HepG2 (cell line): ENCODE measurements around the gene RHD. TPM values are rescaled to one million over a fixed set of nuclear protein-coding genes. Genes with fewer than 3 reads are reported as not detected.
A peak's percentile ranks its signal among the peaks of the same experiment; 100 is the strongest.

ENCODE experiments used
- ELF3 ChIP-seq: IDR thresholded peaks from 2 replicates; pipeline ENCODE4 v1.6.1; 2016; ENCODE audit warnings: missing genetic modification reagents, missing compliant biosample characterization
- GATAD1 ChIP-seq: IDR thresholded peaks from 2 replicates; pipeline ENCODE4 v1.6.1; 2016; ENCODE audit warnings: missing genetic modification reagents, missing compliant biosample characterization
- KMT2B ChIP-seq: IDR thresholded peaks from 2 replicates; pipeline ENCODE4 v1.6.1; 2016; ENCODE audit warnings: missing genetic modification reagents, missing compliant biosample characterization
- PRPF4 ChIP-seq: fragments of 200-400 bp; formaldehyde crosslinking; IDR thresholded peaks from 2 replicates; pipeline ENCODE4 v1.6.1; 2016; ENCODE audit warnings: low read length, low read depth; ENCODE audit not compliant: poor library complexity, severe bottlenecking
- RFX3 ChIP-seq: IDR thresholded peaks from 2 replicates; pipeline ENCODE4 v1.6.1; 2016; ENCODE audit warnings: missing biosample characterization, missing genetic modification reagents
- STAT5B ChIP-seq: sonication (generic); formaldehyde crosslinking; IDR thresholded peaks from 2 replicates; pipeline ENCODE4 v1.4.0; 2020; ENCODE audit warnings: missing genetic modification reagents
- THYN1 ChIP-seq: sonication (generic); formaldehyde crosslinking; IDR thresholded peaks from 2 replicates; pipeline ENCODE4 v1.8.1; 2023; ENCODE audit warnings: low read depth, mild to moderate bottlenecking, moderate library complexity, missing genetic modification reagents, borderline replicate concordance
- ZFP90 ChIP-seq: sonication (generic); formaldehyde crosslinking; IDR thresholded peaks from 2 replicates; pipeline ENCODE4 v1.8.0; 2022; ENCODE audit warnings: missing genetic modification reagents, mild to moderate bottlenecking, inconsistent platforms, borderline replicate concordance
- ZNF101 ChIP-seq: sonication (generic); formaldehyde crosslinking; IDR thresholded peaks from 2 replicates; pipeline ENCODE4 v1.4.0; 2020; ENCODE audit warnings: mild to moderate bottlenecking, low read depth, missing genetic modification reagents, borderline replicate concordance
- ZNF3 ChIP-seq: IDR thresholded peaks from 2 replicates; pipeline ENCODE4 v1.7.0; 2017; ENCODE audit warnings: inconsistent platforms
- ZNF317 ChIP-seq: sonication (generic); formaldehyde crosslinking; IDR thresholded peaks from 2 replicates; pipeline ENCODE4 v1.5.0; 2020; ENCODE audit warnings: mild to moderate bottlenecking, missing genetic modification reagents
- ZNF451 ChIP-seq: sonication (generic); formaldehyde crosslinking; IDR thresholded peaks from 2 replicates; pipeline ENCODE4 v1.5.0; 2020; ENCODE audit warnings: mild to moderate bottlenecking, missing genetic modification reagents
- ZNF556 ChIP-seq: sonication (generic); formaldehyde crosslinking; IDR thresholded peaks from 2 replicates; pipeline ENCODE4 v1.4.0; 2020; ENCODE audit warnings: mild to moderate bottlenecking, missing genetic modification reagents, borderline replicate concordance
- ZNF777 ChIP-seq: sonication (generic); formaldehyde crosslinking; IDR thresholded peaks from 2 replicates; pipeline ENCODE4 v1.4.0; 2020; ENCODE audit warnings: missing genetic modification reagents
- ZSCAN22 ChIP-seq: sonication (generic); formaldehyde crosslinking; IDR thresholded peaks from 2 replicates; pipeline ENCODE4 v1.4.0; 2020; ENCODE audit warnings: mild to moderate bottlenecking, missing genetic modification reagents
- ZSCAN25 ChIP-seq: sonication (generic); formaldehyde crosslinking; IDR thresholded peaks from 2 replicates; pipeline ENCODE4 v1.8.0; 2022; ENCODE audit warnings: mild to moderate bottlenecking, missing genetic modification reagents
- polyA plus RNA-seq, 8 experiments: library from polyadenylated mRNA; depleted of rRNA in 3 of 8; stranded (reverse) in 7 of 8; unstranded in 1 of 8; fragments of >200 nt; fragmentation: Illumina TruSeq in 4 of 8; extraction: Trizol in 4 of 8; gene quantifications; 2 replicates each; pipeline versions ENCODE4 v1.2.1 to v1.2.3, GENCODE V29; 2011 to 2016; ENCODE audit warnings: low read depth in 4 of 8, missing spikeins in 1 of 8, mixed read lengths in 1 of 8; ENCODE audit not compliant: insufficient read depth in 1 of 8
- total RNA-seq, 5 experiments: library from RNA; depleted of rRNA; stranded (reverse); fragments of >200 nt; fragmentation: Illumina TruSeq; extraction: Trizol; gene quantifications; 2 replicates each; pipeline ENCODE4 v1.2.3, GENCODE V29; 2016; ENCODE audit warnings: low read depth in 1 of 5
- TF ChIP-seq, protein P1 (sequence below): sonication (generic); formaldehyde crosslinking; IDR thresholded peaks from 2 replicates; pipeline ENCODE4 v1.9.0; 2021; ENCODE audit warnings: missing genetic modification reagents, mild to moderate bottlenecking, borderline replicate concordance
- TF ChIP-seq, protein P2 (sequence below): sonication (generic); formaldehyde crosslinking; IDR thresholded peaks from 2 replicates; pipeline ENCODE4 v1.4.0; 2020; ENCODE audit warnings: missing genetic modification reagents
- TF ChIP-seq, protein P3 (sequence below): sonication (generic); formaldehyde crosslinking; IDR thresholded peaks from 2 replicates; pipeline ENCODE4 v1.4.0; 2020; ENCODE audit warnings: missing genetic modification reagents, borderline replicate concordance
- TF ChIP-seq, protein P4 (sequence below), 2 experiments: sonication (generic) in 1 of 2; formaldehyde crosslinking in 1 of 2; IDR thresholded peaks; 2 replicates each; pipeline versions ENCODE4 v1.4.0 to v1.6.1; 2018 to 2020; ENCODE audit warnings: missing genetic modification reagents in 2 of 2, borderline replicate concordance in 1 of 2, low read depth in 1 of 2, mild to moderate bottlenecking in 1 of 2, missing biosample characterization in 1 of 2

The RHD gene
- total and polyA plus RNA-seq, 2 of the 13 experiments (the other 11 are each of a cell fraction or from before 2014, with no cell fraction given): not detected

DNA sequence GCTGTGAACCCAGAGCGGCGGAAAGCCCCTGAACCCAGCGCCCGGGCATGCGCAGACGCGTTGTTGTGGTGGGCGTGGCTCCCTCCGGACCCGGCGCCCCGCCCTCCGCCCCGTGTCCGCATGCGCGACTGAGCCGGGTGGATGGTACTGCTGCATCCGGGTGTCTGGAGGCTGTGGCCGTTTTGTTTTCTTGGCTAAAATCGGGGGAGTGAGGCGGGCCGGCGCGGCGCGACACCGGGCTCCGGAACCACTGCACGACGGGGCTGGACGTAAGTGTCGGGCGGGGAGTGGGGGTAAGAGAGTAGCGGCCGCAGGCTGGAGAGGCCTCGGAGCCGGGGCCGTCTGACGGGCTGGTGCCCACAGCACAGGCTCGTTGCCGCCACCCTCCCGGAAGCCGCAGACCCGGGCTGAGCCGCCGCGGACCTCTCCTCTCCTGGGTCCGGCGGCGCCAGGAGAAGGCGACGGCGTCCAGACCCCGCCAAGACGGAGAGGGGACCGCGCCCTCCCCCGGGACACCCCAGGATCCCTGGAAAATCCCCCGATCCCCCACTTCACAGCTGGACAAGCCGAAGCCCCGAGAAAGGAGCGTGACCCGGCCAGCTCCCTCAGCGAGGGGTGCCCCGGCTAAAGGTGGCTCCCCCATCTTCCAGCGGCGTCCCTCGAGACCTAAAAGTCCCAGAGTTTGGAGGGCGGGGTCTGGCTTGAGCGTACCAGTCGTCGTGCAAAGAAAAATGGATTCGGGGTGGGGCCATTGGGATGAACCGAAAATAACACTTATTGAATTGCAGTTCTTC, 66.1 kb downstream of the RHD start, which contains the start of gene TMEM50A (continued):
- TF ChIP-seq ZNF777: peak; percentile 92
- 0 out of 2 replicates have a peak, but pooled peaks have one; percentile 43 for TF ChIP-seq GATAD1
- TF ChIP-seq ZNF451: no peak; the same call in 1 of the 2 replicates
- no peak for TF ChIP-seq THYN1 (CRISPR knock-in tag)
- no peak for TF ChIP-seq RFX3 (CRISPR knock-in tag)
- TF ChIP-seq, protein P1, sequence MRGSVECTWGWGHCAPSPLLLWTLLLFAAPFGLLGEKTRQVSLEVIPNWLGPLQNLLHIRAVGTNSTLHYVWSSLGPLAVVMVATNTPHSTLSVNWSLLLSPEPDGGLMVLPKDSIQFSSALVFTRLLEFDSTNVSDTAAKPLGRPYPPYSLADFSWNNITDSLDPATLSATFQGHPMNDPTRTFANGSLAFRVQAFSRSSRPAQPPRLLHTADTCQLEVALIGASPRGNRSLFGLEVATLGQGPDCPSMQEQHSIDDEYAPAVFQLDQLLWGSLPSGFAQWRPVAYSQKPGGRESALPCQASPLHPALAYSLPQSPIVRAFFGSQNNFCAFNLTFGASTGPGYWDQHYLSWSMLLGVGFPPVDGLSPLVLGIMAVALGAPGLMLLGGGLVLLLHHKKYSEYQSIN (CRISPR knock-in tag): no peak
- no peak for TF ChIP-seq PRPF4
- TF ChIP-seq, protein P2, sequence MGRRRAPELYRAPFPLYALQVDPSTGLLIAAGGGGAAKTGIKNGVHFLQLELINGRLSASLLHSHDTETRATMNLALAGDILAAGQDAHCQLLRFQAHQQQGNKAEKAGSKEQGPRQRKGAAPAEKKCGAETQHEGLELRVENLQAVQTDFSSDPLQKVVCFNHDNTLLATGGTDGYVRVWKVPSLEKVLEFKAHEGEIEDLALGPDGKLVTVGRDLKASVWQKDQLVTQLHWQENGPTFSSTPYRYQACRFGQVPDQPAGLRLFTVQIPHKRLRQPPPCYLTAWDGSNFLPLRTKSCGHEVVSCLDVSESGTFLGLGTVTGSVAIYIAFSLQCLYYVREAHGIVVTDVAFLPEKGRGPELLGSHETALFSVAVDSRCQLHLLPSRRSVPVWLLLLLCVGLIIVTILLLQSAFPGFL (CRISPR knock-in tag): no peak
- TF ChIP-seq, protein P3, sequence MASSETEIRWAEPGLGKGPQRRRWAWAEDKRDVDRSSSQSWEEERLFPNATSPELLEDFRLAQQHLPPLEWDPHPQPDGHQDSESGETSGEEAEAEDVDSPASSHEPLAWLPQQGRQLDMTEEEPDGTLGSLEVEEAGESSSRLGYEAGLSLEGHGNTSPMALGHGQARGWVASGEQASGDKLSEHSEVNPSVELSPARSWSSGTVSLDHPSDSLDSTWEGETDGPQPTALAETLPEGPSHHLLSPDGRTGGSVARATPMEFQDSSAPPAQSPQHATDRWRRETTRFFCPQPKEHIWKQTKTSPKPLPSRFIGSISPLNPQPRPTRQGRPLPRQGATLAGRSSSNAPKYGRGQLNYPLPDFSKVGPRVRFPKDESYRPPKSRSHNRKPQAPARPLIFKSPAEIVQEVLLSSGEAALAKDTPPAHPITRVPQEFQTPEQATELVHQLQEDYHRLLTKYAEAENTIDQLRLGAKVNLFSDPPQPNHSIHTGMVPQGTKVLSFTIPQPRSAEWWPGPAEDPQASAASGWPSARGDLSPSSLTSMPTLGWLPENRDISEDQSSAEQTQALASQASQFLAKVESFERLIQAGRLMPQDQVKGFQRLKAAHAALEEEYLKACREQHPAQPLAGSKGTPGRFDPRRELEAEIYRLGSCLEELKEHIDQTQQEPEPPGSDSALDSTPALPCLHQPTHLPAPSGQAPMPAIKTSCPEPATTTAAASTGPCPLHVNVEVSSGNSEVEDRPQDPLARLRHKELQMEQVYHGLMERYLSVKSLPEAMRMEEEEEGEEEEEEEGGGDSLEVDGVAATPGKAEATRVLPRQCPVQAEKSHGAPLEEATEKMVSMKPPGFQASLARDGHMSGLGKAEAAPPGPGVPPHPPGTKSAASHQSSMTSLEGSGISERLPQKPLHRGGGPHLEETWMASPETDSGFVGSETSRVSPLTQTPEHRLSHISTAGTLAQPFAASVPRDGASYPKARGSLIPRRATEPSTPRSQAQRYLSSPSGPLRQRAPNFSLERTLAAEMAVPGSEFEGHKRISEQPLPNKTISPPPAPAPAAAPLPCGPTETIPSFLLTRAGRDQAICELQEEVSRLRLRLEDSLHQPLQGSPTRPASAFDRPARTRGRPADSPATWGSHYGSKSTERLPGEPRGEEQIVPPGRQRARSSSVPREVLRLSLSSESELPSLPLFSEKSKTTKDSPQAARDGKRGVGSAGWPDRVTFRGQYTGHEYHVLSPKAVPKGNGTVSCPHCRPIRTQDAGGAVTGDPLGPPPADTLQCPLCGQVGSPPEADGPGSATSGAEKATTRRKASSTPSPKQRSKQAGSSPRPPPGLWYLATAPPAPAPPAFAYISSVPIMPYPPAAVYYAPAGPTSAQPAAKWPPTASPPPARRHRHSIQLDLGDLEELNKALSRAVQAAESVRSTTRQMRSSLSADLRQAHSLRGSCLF (CRISPR knock-in tag): no peak
- TF ChIP-seq ZNF3: no peak
- TF ChIP-seq, protein P4, sequence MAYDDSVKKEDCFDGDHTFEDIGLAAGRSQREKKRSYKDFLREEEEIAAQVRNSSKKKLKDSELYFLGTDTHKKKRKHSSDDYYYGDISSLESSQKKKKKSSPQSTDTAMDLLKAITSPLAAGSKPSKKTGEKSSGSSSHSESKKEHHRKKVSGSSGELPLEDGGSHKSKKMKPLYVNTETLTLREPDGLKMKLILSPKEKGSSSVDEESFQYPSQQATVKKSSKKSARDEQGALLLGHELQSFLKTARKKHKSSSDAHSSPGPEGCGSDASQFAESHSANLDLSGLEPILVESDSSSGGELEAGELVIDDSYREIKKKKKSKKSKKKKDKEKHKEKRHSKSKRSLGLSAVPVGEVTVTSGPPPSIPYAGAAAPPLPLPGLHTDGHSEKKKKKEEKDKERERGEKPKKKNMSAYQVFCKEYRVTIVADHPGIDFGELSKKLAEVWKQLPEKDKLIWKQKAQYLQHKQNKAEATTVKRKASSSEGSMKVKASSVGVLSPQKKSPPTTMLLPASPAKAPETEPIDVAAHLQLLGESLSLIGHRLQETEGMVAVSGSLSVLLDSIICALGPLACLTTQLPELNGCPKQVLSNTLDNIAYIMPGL (CRISPR knock-in tag; IDR thresholded peaks at IDR 0.05; ENCODE audit: borderline replicate concordance in 1 of 2, low read depth in 1 of 2): peak; percentile 64 to 68; a peak in 3 of 4 replicates
- TF ChIP-seq ZFP90 (CRISPR knock-in tag): peak; percentile 60; the same call in 1 of the 2 replicates
- TF ChIP-seq ZSCAN25 (CRISPR knock-in tag): no peak
- TF ChIP-seq ELF3 (CRISPR knock-in tag): 0 out of 2 replicates have a peak, but pooled peaks have one; percentile 24
- TF ChIP-seq ZNF101 (CRISPR knock-in tag): no peak
- peak; percentile 64 for TF ChIP-seq ZNF317 (CRISPR knock-in tag)
- TF ChIP-seq STAT5B (CRISPR knock-in tag): no peak
- 0 out of 2 replicates have a peak, but pooled peaks have one; percentile 43 for TF ChIP-seq ZNF556 (CRISPR knock-in tag)
- peak; percentile 78; the same call in 1 of the 2 replicates for TF ChIP-seq KMT2B
- no peak for TF ChIP-seq ZSCAN22 (CRISPR knock-in tag)
